Measurements from ENCODE around the gene KCTD15. TPM values are rescaled to one million over a fixed set of nuclear protein-coding genes. Genes with fewer than 3 reads are reported as not detected.

The KCTD15 gene
- total RNA-seq, 1 experiment from 2014 or later, result 9.9 TPM

DNA sequence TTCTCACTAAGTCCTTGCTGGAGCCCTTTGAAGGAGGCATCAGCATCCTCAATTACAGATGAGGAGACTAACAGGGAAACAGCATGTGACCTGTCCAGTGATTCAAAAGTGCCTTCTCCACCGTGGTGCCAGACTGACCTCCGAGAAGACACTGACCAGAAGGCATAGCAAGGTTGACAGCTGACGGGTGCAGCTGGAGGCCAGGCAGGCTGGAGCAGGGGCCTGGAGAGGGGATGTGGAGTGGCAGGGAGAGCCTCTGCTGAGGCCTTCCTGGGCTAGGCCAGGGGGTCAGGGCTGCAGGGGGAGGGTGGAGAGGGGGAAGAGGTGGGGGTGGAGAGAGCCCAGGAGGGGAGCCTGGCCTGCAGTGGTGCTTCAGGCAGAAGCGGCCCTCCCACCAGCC is 66.3 kb downstream of the KCTD15 start:
- no peak for DNase-seq (ENCODE audit: low spot score)
- Histone ChIP-seq H3K27ac (ENCODE audit: low read depth, low read length, poor library complexity, severe bottlenecking) (no peak overlapping the region), H3K4me3 (ENCODE audit: low read depth, low read length, poor library complexity, severe bottlenecking) (no peak overlapping the region), H3K4me1 (ENCODE audit: insufficient read depth, low read length, poor library complexity, severe bottlenecking) (no peaks in the 10 kb centered on the region), H3K27me3 (replicated peaks; ENCODE audit: insufficient read depth, low read depth, low read length, poor library complexity) (peaks cover 5% of the 10 kb centered on the region), H3K36me3 (ENCODE audit: insufficient read depth, low read length, poor library complexity, severe bottlenecking) (no peaks in the 10 kb centered on the region), H3K9me3 (ENCODE audit: low read depth, low read length, poor library complexity, severe bottlenecking) (no peaks in the 10 kb centered on the region)
- TF ChIP-seq EZH2 (IDR thresholded peaks at IDR 0.05; ENCODE audit: borderline replicate concordance, low read depth, low read length, poor library complexity, severe bottlenecking), result no peak
- TF ChIP-seq, protein P1, sequence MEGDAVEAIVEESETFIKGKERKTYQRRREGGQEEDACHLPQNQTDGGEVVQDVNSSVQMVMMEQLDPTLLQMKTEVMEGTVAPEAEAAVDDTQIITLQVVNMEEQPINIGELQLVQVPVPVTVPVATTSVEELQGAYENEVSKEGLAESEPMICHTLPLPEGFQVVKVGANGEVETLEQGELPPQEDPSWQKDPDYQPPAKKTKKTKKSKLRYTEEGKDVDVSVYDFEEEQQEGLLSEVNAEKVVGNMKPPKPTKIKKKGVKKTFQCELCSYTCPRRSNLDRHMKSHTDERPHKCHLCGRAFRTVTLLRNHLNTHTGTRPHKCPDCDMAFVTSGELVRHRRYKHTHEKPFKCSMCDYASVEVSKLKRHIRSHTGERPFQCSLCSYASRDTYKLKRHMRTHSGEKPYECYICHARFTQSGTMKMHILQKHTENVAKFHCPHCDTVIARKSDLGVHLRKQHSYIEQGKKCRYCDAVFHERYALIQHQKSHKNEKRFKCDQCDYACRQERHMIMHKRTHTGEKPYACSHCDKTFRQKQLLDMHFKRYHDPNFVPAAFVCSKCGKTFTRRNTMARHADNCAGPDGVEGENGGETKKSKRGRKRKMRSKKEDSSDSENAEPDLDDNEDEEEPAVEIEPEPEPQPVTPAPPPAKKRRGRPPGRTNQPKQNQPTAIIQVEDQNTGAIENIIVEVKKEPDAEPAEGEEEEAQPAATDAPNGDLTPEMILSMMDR (conservative IDR thresholded peaks at IDR 0.05; ENCODE audit: low read depth, low read length), result no peak
- CTCF ChIA-PET, result no interaction called here
- BruUV-seq (replicated peaks), result no TSS peak
- POLR2A ChIA-PET (ENCODE audit: low non-redundant PET), result no interaction called here
- intact Hi-C loops (cut with micrococcal nuclease; ENCODE audit: unreplicated experiment), result no loop called here

DNA sequence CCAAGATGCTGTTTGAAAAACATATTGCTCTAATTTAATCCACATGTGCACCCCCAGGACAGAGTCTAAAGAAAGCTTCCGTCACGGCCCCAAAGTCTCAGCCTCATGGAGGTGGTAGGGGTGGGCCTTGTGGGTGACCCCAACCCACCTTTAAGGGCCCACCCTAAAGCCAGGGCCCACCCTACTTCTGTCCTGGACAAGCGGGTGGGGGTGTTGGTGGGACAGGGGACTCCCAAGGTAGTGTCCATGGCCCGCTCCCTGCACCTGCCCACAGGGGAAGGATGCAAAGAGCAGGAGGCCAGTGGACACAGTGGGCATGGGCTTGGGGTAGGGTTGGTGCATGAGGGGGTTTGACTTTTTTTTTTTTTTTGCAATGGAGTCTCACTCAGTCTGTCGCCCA is 66.8 kb downstream of the KCTD15 start:
- intact Hi-C loops (cut with micrococcal nuclease; ENCODE audit: unreplicated experiment), result no loop called here
- Histone ChIP-seq H3K27ac (ENCODE audit: low read depth, low read length, poor library complexity, severe bottlenecking) (no peak overlapping the region), H3K36me3 (ENCODE audit: insufficient read depth, low read length, poor library complexity, severe bottlenecking) (no peaks in the 10 kb centered on the region), H3K9me3 (ENCODE audit: low read depth, low read length, poor library complexity, severe bottlenecking) (no peaks in the 10 kb centered on the region), H3K27me3 (replicated peaks; ENCODE audit: insufficient read depth, low read depth, low read length, poor library complexity) (peaks cover 4% of the 10 kb centered on the region), H3K4me1 (ENCODE audit: insufficient read depth, low read length, poor library complexity, severe bottlenecking) (no peaks in the 10 kb centered on the region), H3K4me3 (ENCODE audit: low read depth, low read length, poor library complexity, severe bottlenecking) (no peak overlapping the region)
- no TSS peak for BruUV-seq (replicated peaks)
- no peak for TF ChIP-seq EZH2 (IDR thresholded peaks at IDR 0.05; ENCODE audit: borderline replicate concordance, low read depth, low read length, poor library complexity, severe bottlenecking)
- TF ChIP-seq, protein P1 (conservative IDR thresholded peaks at IDR 0.05; ENCODE audit: low read depth, low read length), result no peak
- DNase-seq (ENCODE audit: low spot score), result no peak
- POLR2A ChIA-PET (ENCODE audit: low non-redundant PET), result no interaction called here
- CTCF ChIA-PET, result no interaction called here

DNA sequence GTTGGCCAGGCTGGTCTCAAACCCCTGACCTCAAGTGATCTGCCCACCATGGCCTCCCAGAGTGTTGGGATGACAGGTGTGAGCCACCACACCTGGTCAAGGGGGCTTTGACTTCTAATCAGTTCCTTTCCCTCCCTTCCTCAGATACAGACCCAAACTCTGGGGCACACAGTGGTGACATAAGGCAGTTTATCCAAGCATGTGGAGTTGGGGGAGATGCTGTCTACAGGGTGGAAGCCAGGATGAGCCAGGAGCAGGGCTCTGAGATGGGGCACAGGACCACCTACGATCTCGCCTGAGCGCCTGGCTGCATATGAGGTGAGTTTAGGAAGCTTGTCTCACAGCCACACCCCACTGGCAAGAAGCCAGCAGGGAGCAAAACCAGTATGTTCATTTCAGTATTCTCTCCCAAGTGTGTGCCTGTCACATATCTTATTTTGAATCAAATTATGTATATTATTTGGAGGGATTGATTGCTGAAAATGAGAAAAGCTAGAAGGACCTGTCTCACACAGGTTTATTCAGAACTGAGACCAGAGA is 67.7 kb downstream of the KCTD15 start:
- no TSS peak for BruUV-seq (replicated peaks)
- DNase-seq (ENCODE audit: low spot score), result no peak
- Histone ChIP-seq H3K27me3 (replicated peaks; ENCODE audit: insufficient read depth, low read depth, low read length, poor library complexity) (no peaks in the 10 kb centered on the region), H3K9me3 (ENCODE audit: low read depth, low read length, poor library complexity, severe bottlenecking) (no peaks in the 10 kb centered on the region), H3K4me1 (ENCODE audit: insufficient read depth, low read length, poor library complexity, severe bottlenecking) (no peaks in the 10 kb centered on the region), H3K36me3 (ENCODE audit: insufficient read depth, low read length, poor library complexity, severe bottlenecking) (no peaks in the 10 kb centered on the region), H3K4me3 (ENCODE audit: low read depth, low read length, poor library complexity, severe bottlenecking) (no peak overlapping the region), H3K27ac (ENCODE audit: low read depth, low read length, poor library complexity, severe bottlenecking) (no peak overlapping the region)
- CTCF ChIA-PET, result no interaction called here
- no peak for TF ChIP-seq EZH2 (IDR thresholded peaks at IDR 0.05; ENCODE audit: borderline replicate concordance, low read depth, low read length, poor library complexity, severe bottlenecking)
- TF ChIP-seq, protein P1 (conservative IDR thresholded peaks at IDR 0.05; ENCODE audit: low read depth, low read length), result no peak
- POLR2A ChIA-PET (ENCODE audit: low non-redundant PET), result no interaction called here
- intact Hi-C loops (cut with micrococcal nuclease; ENCODE audit: unreplicated experiment), result no loop called here
